Measurements from ENCODE around the gene ENTPD3. TPM values are rescaled to one million over a fixed set of nuclear protein-coding genes. Genes with fewer than 3 reads are reported as not detected.
A peak's percentile ranks its signal among the peaks of the same experiment; 100 is the strongest.

The ENTPD3 gene
- total and polyA plus RNA-seq, 2 of the 13 experiments (the other 11 are each of a cell fraction or from before 2014, with no cell fraction given), result 0.07 TPM; not detected in 1

DNA sequence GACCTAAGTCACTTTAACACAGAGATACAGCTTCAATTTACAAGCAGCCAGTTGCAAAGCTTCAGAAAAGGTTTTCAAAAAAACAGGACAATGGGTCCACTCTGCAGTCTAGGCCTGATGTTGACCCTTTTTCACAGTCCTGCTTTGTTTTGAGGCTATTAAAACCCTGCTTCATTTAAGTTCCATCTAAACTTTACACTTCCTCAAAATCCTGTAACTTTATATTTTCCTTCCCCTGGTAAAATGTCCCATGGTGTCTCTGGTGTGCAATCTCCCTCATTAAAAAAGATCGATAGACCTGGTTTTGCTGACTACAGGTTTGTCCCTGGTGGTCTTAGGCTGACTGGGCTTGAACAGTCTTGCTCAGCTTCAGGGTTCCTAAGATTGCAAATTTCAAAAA, 65.1 kb downstream of the ENTPD3 start (continued):
- TF ChIP-seq, protein P1, sequence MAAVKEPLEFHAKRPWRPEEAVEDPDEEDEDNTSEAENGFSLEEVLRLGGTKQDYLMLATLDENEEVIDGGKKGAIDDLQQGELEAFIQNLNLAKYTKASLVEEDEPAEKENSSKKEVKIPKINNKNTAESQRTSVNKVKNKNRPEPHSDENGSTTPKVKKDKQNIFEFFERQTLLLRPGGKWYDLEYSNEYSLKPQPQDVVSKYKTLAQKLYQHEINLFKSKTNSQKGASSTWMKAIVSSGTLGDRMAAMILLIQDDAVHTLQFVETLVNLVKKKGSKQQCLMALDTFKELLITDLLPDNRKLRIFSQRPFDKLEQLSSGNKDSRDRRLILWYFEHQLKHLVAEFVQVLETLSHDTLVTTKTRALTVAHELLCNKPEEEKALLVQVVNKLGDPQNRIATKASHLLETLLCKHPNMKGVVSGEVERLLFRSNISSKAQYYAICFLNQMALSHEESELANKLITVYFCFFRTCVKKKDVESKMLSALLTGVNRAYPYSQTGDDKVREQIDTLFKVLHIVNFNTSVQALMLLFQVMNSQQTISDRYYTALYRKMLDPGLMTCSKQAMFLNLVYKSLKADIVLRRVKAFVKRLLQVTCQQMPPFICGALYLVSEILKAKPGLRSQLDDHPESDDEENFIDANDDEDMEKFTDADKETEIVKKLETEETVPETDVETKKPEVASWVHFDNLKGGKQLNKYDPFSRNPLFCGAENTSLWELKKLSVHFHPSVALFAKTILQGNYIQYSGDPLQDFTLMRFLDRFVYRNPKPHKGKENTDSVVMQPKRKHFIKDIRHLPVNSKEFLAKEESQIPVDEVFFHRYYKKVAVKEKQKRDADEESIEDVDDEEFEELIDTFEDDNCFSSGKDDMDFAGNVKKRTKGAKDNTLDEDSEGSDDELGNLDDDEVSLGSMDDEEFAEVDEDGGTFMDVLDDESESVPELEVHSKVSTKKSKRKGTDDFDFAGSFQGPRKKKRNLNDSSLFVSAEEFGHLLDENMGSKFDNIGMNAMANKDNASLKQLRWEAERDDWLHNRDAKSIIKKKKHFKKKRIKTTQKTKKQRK (IDR thresholded peaks at IDR 0.05; ENCODE audit: low read length), result no peak
- TF ChIP-seq ZSCAN9 (CRISPR knock-in tag; IDR thresholded peaks at IDR 0.05; ENCODE audit: borderline replicate concordance) (no peak), MAFF (IDR thresholded peaks at IDR 0.05; ENCODE audit: low read depth, low read length) (peak; percentile 27; the same call in 1 of the 2 replicates), TEAD2 (CRISPR knock-in tag; IDR thresholded peaks at IDR 0.05) (no peak)

DNA sequence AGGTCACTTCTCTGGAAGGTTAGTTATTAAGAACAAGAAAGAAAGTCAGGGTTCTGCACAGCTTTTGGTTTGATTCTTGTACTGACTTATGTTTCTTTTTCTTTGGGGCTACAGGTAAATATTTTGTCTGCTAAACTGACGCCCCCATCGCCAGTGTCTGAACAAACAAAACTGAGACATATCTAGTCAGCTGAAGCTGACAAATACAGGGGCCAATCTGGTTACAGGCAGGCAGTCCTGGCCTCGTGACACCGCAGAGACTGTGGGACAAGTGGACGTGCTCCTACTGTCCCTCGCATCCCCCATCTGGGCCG, 65.5 kb downstream of the ENTPD3 start:
- H4K20me1 ChIP-seq (ENCODE audit: insufficient read depth, low read length), result no peaks in the 10 kb centered on the region
- no peaks in the 10 kb centered on the region; a peak in 1 of 5 replicates for H3K27me3 ChIP-seq (ENCODE audit: control insufficient read depth in 1 of 2, insufficient read depth in 2 of 2, low read length in 2 of 2)
- WGBS (ENCODE audit: low lambda C conversion rate), result 2% methylated on average over 5 of the region's 7 CpGs
- BruUV-seq (replicated peaks), result TSS peak; percentile 59
- intact Hi-C loops (cut with micrococcal nuclease; ENCODE audit: unreplicated experiment), result loop anchor here (2.0 to 10.0 kb wide), 2 partner anchors 124 to 652 kb away; no protein-coding TSS in a partner anchor
- FAIRE-seq (no peak), DNase-seq (ENCODE audit: low spot score) (no peak), ATAC-seq (no peak)
- peak overlapping the region; percentile 56 for H2AFZ ChIP-seq (ENCODE audit: low read length)
- H3K79me2 ChIP-seq (ENCODE audit: insufficient read depth, low read length), result peaks cover 7% of the 10 kb centered on the region
- CTCF ChIA-PET (ENCODE audit: low intra/inter-chr PET ratio, low total read pairs), result no interaction called here
- H3K4me2 ChIP-seq (ENCODE audit: low read depth, low read length), result peak overlapping the region; percentile 91
- H3K27ac ChIP-seq (ENCODE audit: extremely low read length, insufficient read depth, low read length), result peak overlapping the region; percentile 86
- H3K4me1 ChIP-seq (ENCODE audit: insufficient read depth, low read length), result peaks cover 41% of the 10 kb centered on the region
- in situ Hi-C loops (cut with HindIII; ENCODE audit: extremely low pct_ligation_motif_present, low pct_unique_long_range_greater_than_20kb), result loop anchor here (10.0 kb wide), 1 partner anchor 138 kb away; no protein-coding TSS in a partner anchor
- POLR2A ChIA-PET, result interaction anchor here (1.4 to 2.6 kb wide), 5 partner anchors 13 to 124 kb away, joined by 4 to 20 read pairs (median 12); partner anchors contain the start of genes ZNF619, ZNF620 and ZNF621
- H3K4me3 ChIP-seq (replicated peaks in 1 of 3; ENCODE audit: insufficient read depth in 1 of 3, low read depth in 2 of 3, low read length in 3 of 3), result peak overlapping the region; percentile 65 to 86 (median 79)
- peak overlapping the region; percentile 80 for H3K9ac ChIP-seq (ENCODE audit: insufficient read depth, low read depth, low read length)
- H3K9me3 ChIP-seq (ENCODE audit: low read length), result no peaks in the 10 kb centered on the region
- H3K36me3 ChIP-seq (replicated peaks in 1 of 2; ENCODE audit: control insufficient read depth in 1 of 2, insufficient read depth in 2 of 2, low read length in 2 of 2), result no peaks in the 10 kb centered on the region
- no peak for TF ChIP-seq ZFP90 (CRISPR knock-in tag; IDR thresholded peaks at IDR 0.05; ENCODE audit: borderline replicate concordance)
- 0 out of 2 replicates have a peak, but pooled peaks have one; percentile 42 for TF ChIP-seq ZNF670 (CRISPR knock-in tag; IDR thresholded peaks at IDR 0.05; ENCODE audit: borderline replicate concordance)
- peak; percentile 74; the same call in 1 of the 2 replicates for TF ChIP-seq ZSCAN21 (CRISPR knock-in tag; IDR thresholded peaks at IDR 0.05; ENCODE audit: borderline replicate concordance)
- TF ChIP-seq CENPT (CRISPR knock-in tag; IDR thresholded peaks at IDR 0.05; ENCODE audit: low read depth), result peak; percentile 60; the same call in 1 of the 2 replicates
- TF ChIP-seq, protein P2, sequence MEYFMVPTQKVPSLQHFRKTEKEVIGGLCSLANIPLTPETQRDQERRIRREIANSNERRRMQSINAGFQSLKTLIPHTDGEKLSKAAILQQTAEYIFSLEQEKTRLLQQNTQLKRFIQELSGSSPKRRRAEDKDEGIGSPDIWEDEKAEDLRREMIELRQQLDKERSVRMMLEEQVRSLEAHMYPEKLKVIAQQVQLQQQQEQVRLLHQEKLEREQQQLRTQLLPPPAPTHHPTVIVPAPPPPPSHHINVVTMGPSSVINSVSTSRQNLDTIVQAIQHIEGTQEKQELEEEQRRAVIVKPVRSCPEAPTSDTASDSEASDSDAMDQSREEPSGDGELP (IDR thresholded peaks at IDR 0.05; ENCODE audit: borderline replicate concordance, low read depth), result peak; percentile 22; the same call in 1 of the 2 replicates
- peak; percentile 81; the same call in 1 of the 2 replicates for TF ChIP-seq ZNF333 (CRISPR knock-in tag; IDR thresholded peaks at IDR 0.05; ENCODE audit: borderline replicate concordance)
- TF ChIP-seq CAMTA2 (CRISPR knock-in tag; IDR thresholded peaks at IDR 0.05; ENCODE audit: borderline replicate concordance), result 0 out of 2 replicates have a peak, but pooled peaks have one; percentile 23
- TF ChIP-seq FOXJ3 (CRISPR knock-in tag; IDR thresholded peaks at IDR 0.05; ENCODE audit: borderline replicate concordance), result peak; percentile 10; the same call in 1 of the 2 replicates
- TF ChIP-seq, protein P3, sequence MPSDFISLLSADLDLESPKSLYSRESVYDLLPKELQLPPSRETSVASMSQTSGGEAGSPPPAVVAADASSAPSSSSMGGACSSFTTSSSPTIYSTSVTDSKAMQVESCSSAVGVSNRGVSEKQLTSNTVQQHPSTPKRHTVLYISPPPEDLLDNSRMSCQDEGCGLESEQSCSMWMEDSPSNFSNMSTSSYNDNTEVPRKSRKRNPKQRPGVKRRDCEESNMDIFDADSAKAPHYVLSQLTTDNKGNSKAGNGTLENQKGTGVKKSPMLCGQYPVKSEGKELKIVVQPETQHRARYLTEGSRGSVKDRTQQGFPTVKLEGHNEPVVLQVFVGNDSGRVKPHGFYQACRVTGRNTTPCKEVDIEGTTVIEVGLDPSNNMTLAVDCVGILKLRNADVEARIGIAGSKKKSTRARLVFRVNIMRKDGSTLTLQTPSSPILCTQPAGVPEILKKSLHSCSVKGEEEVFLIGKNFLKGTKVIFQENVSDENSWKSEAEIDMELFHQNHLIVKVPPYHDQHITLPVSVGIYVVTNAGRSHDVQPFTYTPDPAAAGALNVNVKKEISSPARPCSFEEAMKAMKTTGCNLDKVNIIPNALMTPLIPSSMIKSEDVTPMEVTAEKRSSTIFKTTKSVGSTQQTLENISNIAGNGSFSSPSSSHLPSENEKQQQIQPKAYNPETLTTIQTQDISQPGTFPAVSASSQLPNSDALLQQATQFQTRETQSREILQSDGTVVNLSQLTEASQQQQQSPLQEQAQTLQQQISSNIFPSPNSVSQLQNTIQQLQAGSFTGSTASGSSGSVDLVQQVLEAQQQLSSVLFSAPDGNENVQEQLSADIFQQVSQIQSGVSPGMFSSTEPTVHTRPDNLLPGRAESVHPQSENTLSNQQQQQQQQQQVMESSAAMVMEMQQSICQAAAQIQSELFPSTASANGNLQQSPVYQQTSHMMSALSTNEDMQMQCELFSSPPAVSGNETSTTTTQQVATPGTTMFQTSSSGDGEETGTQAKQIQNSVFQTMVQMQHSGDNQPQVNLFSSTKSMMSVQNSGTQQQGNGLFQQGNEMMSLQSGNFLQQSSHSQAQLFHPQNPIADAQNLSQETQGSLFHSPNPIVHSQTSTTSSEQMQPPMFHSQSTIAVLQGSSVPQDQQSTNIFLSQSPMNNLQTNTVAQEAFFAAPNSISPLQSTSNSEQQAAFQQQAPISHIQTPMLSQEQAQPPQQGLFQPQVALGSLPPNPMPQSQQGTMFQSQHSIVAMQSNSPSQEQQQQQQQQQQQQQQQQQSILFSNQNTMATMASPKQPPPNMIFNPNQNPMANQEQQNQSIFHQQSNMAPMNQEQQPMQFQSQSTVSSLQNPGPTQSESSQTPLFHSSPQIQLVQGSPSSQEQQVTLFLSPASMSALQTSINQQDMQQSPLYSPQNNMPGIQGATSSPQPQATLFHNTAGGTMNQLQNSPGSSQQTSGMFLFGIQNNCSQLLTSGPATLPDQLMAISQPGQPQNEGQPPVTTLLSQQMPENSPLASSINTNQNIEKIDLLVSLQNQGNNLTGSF (CRISPR knock-in tag; IDR thresholded peaks at IDR 0.05), result peak; percentile 85; the same call in 1 of the 2 replicates
